Ovary (tissue), 3 donors: ENCODE data around the gene SSMEM1.

ENCODE experiments used
- CTCF ChIP-seq, 3 donors: fragments of 450-650 bp in 2 of 3; fragments of 200-600 bp in 1 of 3; IDR thresholded peaks; one replicate each; pipeline versions ENCODE4 v1.5.1 to v1.8.0; 2016 to 2022; ENCODE audit warnings: antibody characterized with exemption in 3 of 3, mild to moderate bottlenecking in 1 of 3
- EP300 ChIP-seq: sonication (generic); formaldehyde crosslinking; IDR thresholded peaks from one replicate; pipeline ENCODE4 v1.6.1; 2017; ENCODE audit warnings: antibody characterized with exemption
- POLR2A ChIP-seq: fragments of 450-650 bp; IDR thresholded peaks from one replicate; pipeline ENCODE4 v1.6.1; 2017; ENCODE audit warnings: antibody characterized with exemption, mild to moderate bottlenecking, moderate library complexity
- donor health status: DM: no; HTN: no; CAD: no.

GRCh38 chr7:130232209-130232608 lies 24.5 kb downstream of the SSMEM1 start:
- TF ChIP-seq CTCF (IDR thresholded peaks at IDR 0.05) (no peak), EP300 (no peak), POLR2A (no peak)
